ENCODE measurements around the gene GADD45A.
A peak's percentile ranks its signal among the peaks of the same experiment; 100 is the strongest.

The GADD45A gene

GRCh38 chr1:67735806-67736627 lies 51.0 kb downstream of the GADD45A start (continued):
- TF ChIP-seq KLF17 (tag by site-specific recombination; IDR thresholded peaks at IDR 0.05) = no peak
- no peak for TF ChIP-seq ZNF558 (tag by site-specific recombination; IDR thresholded peaks at IDR 0.05)
- TF ChIP-seq PRDM10 (tag by site-specific recombination; IDR thresholded peaks at IDR 0.05) = peak; percentile 93
- TF ChIP-seq ZNF146 (tag by site-specific recombination; IDR thresholded peaks at IDR 0.05) = no peak
- TF ChIP-seq RBAK (tag by site-specific recombination; IDR thresholded peaks at IDR 0.05) = no peak
- TF ChIP-seq ZNF777 (tag by site-specific recombination; IDR thresholded peaks at IDR 0.05; ENCODE audit: borderline replicate concordance) = no peak
- TF ChIP-seq ZNF639 (tag by site-specific recombination; IDR thresholded peaks at IDR 0.05) = no peak
- TF ChIP-seq ZNF18 (tag by site-specific recombination; IDR thresholded peaks at IDR 0.05) = no peak
- no peak for TF ChIP-seq ZNF664 (tag by site-specific recombination; IDR thresholded peaks at IDR 0.05)
- TF ChIP-seq ZSCAN18 (tag by site-specific recombination; IDR thresholded peaks at IDR 0.05) = no peak
- TF ChIP-seq ZFHX2 (tag by site-specific recombination; conservative IDR thresholded peaks at IDR 0.05) = peak; percentile 89
- no peak for TF ChIP-seq ZBTB10 (tag by site-specific recombination; IDR thresholded peaks at IDR 0.05)
- no peak for TF ChIP-seq GFI1B (tag by site-specific recombination; IDR thresholded peaks at IDR 0.05)
- TF ChIP-seq ZNF16 (tag by site-specific recombination; IDR thresholded peaks at IDR 0.05; ENCODE audit: low read depth) = no peak
- no peak for TF ChIP-seq ZNF280C (tag by site-specific recombination; IDR thresholded peaks at IDR 0.05)
- peak; percentile 64 for TF ChIP-seq SCRT2 (tag by site-specific recombination; IDR thresholded peaks at IDR 0.05)
- no peak for TF ChIP-seq ZNF302 (tag by site-specific recombination; IDR thresholded peaks at IDR 0.05; ENCODE audit: low read depth)
- peak; percentile 91 for TF ChIP-seq ZNF600 (tag by site-specific recombination; IDR thresholded peaks at IDR 0.05)
- TF ChIP-seq ZNF350 (tag by site-specific recombination; IDR thresholded peaks at IDR 0.05) = no peak
- TF ChIP-seq ZBTB21 (tag by site-specific recombination; IDR thresholded peaks at IDR 0.05) = no peak
- TF ChIP-seq GLIS2 (tag by site-specific recombination; IDR thresholded peaks at IDR 0.05) = no peak
- TF ChIP-seq ZBTB48 (tag by site-specific recombination; IDR thresholded peaks at IDR 0.05) = 0 out of 2 replicates have a peak, but pooled peaks have one; percentile 26
